GM23338 (cell line): ENCODE measurements around the gene TOMM70.

Experiments used
- CREB1 ChIP-seq: fragments of 250-450 bp; sonication (Bioruptor Pico); IDR thresholded peaks from 2 replicates; pipeline ENCODE4 v1.5.0; 2020; ENCODE audit warnings: low read depth, mild to moderate bottlenecking, moderate library complexity
- EZH2 ChIP-seq: fragments of 200-600 bp; sonication (generic); IDR thresholded peaks from one replicate; pipeline ENCODE4 v1.8.0; 2017; ENCODE audit warnings: antibody characterized with exemption, mild to moderate bottlenecking, low read depth; ENCODE audit not compliant: unreplicated experiment
- EZH2phosphoT487 ChIP-seq: fragments of 200-600 bp; sonication (generic); IDR thresholded peaks from one replicate; pipeline ENCODE4 v1.8.1; 2018; ENCODE audit warnings: antibody characterized with exemption; ENCODE audit not compliant: unreplicated experiment
- NANOG ChIP-seq: IDR thresholded peaks from 2 replicates; pipeline ENCODE4 v1.6.1; 2016; ENCODE audit warnings: antibody characterized with exemption, borderline replicate concordance
- POLR2AphosphoS5 ChIP-seq: IDR thresholded peaks from 2 replicates; pipeline ENCODE4 v1.6.1; 2016; ENCODE audit warnings: antibody characterized with exemption, low read depth
- STAT1 ChIP-seq: IDR thresholded peaks from one replicate; pipeline ENCODE4 v1.6.1; 2016; ENCODE audit warnings: antibody characterized with exemption; ENCODE audit not compliant: unreplicated experiment
- ZNF331 ChIP-seq: fragments of 250-450 bp; sonication (Bioruptor Pico); IDR thresholded peaks from 2 replicates; pipeline ENCODE4 v1.5.0; 2020; ENCODE audit warnings: low read depth, mild to moderate bottlenecking, moderate library complexity
- TF ChIP-seq, protein P1 (sequence below), 2 experiments: fragments of 200-600 bp in 1 of 2; sonication (generic) in 1 of 2; conservative IDR thresholded peaks; 2 replicates each; pipeline versions ENCODE4 v1.5.1 to v1.6.1; 2016 to 2017; ENCODE audit warnings: antibody characterized with exemption in 2 of 2, low read depth in 2 of 2, mild to moderate bottlenecking in 2 of 2, moderate library complexity in 1 of 2
- TF ChIP-seq, protein P2 (sequence below): IDR thresholded peaks from one replicate; pipeline ENCODE4 v1.6.1; 2018; ENCODE audit warnings: antibody characterized with exemption; ENCODE audit not compliant: unreplicated experiment
- TF ChIP-seq, protein P3 (sequence below): IDR thresholded peaks from 2 replicates; pipeline ENCODE4 v1.6.1; 2016; ENCODE audit warnings: antibody characterized with exemption

DNA sequence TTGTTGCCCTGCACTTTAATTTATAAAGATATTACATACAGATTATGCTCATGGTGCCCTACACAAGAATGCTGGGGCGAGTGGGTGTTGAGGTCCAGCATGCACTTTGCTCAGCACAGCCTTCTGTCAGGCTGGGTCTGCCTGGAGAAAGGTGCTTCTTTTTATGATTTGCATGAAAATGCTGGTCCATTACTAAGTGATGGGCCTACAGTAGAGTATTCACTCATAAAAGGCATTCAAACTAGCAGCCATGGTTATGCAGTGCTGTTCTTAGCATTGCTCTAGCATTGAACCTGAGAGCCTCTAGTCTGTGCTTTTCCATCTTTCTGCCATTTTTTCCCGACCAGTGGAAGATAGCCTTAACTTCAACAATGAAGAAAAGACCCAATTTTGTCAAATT lies 12.7 kb upstream of the TOMM70 start:
- TF ChIP-seq, protein P1, sequence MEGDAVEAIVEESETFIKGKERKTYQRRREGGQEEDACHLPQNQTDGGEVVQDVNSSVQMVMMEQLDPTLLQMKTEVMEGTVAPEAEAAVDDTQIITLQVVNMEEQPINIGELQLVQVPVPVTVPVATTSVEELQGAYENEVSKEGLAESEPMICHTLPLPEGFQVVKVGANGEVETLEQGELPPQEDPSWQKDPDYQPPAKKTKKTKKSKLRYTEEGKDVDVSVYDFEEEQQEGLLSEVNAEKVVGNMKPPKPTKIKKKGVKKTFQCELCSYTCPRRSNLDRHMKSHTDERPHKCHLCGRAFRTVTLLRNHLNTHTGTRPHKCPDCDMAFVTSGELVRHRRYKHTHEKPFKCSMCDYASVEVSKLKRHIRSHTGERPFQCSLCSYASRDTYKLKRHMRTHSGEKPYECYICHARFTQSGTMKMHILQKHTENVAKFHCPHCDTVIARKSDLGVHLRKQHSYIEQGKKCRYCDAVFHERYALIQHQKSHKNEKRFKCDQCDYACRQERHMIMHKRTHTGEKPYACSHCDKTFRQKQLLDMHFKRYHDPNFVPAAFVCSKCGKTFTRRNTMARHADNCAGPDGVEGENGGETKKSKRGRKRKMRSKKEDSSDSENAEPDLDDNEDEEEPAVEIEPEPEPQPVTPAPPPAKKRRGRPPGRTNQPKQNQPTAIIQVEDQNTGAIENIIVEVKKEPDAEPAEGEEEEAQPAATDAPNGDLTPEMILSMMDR (conservative IDR thresholded peaks at IDR 0.05; ENCODE audit: low read depth in 2 of 2), result no peak
- TF ChIP-seq, protein P2, sequence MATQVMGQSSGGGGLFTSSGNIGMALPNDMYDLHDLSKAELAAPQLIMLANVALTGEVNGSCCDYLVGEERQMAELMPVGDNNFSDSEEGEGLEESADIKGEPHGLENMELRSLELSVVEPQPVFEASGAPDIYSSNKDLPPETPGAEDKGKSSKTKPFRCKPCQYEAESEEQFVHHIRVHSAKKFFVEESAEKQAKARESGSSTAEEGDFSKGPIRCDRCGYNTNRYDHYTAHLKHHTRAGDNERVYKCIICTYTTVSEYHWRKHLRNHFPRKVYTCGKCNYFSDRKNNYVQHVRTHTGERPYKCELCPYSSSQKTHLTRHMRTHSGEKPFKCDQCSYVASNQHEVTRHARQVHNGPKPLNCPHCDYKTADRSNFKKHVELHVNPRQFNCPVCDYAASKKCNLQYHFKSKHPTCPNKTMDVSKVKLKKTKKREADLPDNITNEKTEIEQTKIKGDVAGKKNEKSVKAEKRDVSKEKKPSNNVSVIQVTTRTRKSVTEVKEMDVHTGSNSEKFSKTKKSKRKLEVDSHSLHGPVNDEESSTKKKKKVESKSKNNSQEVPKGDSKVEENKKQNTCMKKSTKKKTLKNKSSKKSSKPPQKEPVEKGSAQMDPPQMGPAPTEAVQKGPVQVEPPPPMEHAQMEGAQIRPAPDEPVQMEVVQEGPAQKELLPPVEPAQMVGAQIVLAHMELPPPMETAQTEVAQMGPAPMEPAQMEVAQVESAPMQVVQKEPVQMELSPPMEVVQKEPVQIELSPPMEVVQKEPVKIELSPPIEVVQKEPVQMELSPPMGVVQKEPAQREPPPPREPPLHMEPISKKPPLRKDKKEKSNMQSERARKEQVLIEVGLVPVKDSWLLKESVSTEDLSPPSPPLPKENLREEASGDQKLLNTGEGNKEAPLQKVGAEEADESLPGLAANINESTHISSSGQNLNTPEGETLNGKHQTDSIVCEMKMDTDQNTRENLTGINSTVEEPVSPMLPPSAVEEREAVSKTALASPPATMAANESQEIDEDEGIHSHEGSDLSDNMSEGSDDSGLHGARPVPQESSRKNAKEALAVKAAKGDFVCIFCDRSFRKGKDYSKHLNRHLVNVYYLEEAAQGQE, result no peak
- TF ChIP-seq, protein P3, sequence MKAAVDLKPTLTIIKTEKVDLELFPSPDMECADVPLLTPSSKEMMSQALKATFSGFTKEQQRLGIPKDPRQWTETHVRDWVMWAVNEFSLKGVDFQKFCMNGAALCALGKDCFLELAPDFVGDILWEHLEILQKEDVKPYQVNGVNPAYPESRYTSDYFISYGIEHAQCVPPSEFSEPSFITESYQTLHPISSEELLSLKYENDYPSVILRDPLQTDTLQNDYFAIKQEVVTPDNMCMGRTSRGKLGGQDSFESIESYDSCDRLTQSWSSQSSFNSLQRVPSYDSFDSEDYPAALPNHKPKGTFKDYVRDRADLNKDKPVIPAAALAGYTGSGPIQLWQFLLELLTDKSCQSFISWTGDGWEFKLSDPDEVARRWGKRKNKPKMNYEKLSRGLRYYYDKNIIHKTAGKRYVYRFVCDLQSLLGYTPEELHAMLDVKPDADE, result no peak
- TF ChIP-seq CREB1 (CRISPR knock-in tag) (no peak), EZH2phosphoT487 (no peak), EZH2 (no peak), POLR2AphosphoS5 (no peak), NANOG (peak; percentile 96), ZNF331 (CRISPR knock-in tag) (no peak), STAT1 (no peak)
